T-helper 1 cell treated with Interleukin-12 subunit alpha and Interleukin-12 subunit beta and Interleukin-4 antibody, amounts not matched to agents 30 μg/mL and 1 μg/mL, for 36 hours (primary cell): ENCODE results near the gene KLF3.
A peak's percentile ranks its signal among the peaks of the same experiment; 100 is the strongest.
"Not testable (repeated sequence)": the region's sequence is repeated elsewhere in the genome, so short reads cannot be mapped to it uniquely, and the experiment has no call there.

Experiments used
- H3K27ac Mint-ChIP-seq: one replicate; pipeline ENCODE4 v1.8.0; 2021; ENCODE audit warnings: mild to moderate bottlenecking, mixed read lengths
- H3K27me3 Mint-ChIP-seq: one replicate; pipeline ENCODE4 v1.8.0; 2021; ENCODE audit warnings: low read depth, mixed read lengths
- H3K36me3 Mint-ChIP-seq: one replicate; pipeline ENCODE4 v1.8.0; 2021; ENCODE audit warnings: low read depth, mixed read lengths
- H3K4me1 Mint-ChIP-seq: one replicate; pipeline ENCODE4 v1.8.0; 2021; ENCODE audit warnings: low read depth, mixed read lengths
- H3K4me3 Mint-ChIP-seq: one replicate; pipeline ENCODE4 v1.8.0; 2021; ENCODE audit warnings: mild to moderate bottlenecking, moderate library complexity, mixed read lengths
- H3K9me3 Mint-ChIP-seq: one replicate; pipeline ENCODE4 v1.8.0; 2021; ENCODE audit warnings: mixed read lengths

Gene KLF3

DNA sequence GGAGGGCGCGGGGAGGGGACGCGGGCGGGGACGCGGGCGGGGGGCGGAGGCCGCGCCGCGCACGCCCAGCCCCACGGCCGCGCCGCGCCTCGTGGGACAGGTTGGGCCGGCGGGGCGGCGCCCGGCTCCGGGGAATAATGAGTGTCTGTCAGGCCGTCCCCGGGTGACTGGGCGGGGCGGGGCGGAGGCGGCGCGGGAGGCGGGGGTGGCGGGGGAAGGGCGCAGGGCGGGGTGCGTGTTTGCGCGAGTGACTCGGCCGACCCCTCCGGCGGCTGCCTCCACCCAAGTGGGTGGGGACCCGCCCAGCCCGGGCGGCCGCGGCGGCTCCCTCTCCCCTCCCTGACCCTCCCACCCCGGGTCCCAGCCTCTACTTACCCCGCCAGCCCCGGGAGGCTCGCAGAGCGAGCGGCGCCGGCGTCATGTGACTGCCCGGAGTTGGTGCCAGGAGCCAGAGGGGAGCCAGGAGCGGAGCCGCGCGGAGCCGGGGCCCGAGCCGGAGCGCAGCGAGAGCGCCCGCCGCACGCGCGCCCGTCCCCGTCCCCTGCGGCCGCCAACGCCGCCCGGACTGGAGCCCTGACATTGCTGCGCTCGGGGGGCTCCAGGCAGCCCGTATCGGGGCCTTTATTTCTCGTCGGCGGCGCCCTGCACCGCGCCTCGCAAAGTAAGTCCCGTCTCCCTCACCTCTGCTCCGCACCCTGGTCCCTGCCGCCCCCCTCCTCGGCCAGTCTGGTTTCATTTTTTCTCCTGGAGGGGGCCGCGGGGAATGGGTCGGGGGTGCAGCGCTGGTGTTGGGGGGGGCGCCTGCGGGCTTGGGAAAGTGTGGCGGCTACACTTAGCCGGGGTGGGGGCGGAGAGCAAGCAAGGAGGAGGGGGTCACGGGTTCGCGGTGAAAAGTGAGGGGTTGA lies at the start of gene KLF3:
KLF3 (plus strand) TSS at position 399 of the 905 bp plus-strand sequence. CDS start 16,427 bp downstream, outside the sequence.
- peak within 1 kb of the TSS; percentile 78 for H3K27ac Mint-ChIP-seq
- H3K9me3 Mint-ChIP-seq: peaks cover 6% of the 10 kb centered on the region
- H3K36me3 Mint-ChIP-seq: peaks cover 16% of the 10 kb centered on the region
- H3K4me1 Mint-ChIP-seq: peaks cover 42% of the 10 kb centered on the region
- peaks cover 31% of the 10 kb centered on the region for H3K27me3 Mint-ChIP-seq
- peak within 1 kb of the TSS; percentile 91 for H3K4me3 Mint-ChIP-seq

DNA sequence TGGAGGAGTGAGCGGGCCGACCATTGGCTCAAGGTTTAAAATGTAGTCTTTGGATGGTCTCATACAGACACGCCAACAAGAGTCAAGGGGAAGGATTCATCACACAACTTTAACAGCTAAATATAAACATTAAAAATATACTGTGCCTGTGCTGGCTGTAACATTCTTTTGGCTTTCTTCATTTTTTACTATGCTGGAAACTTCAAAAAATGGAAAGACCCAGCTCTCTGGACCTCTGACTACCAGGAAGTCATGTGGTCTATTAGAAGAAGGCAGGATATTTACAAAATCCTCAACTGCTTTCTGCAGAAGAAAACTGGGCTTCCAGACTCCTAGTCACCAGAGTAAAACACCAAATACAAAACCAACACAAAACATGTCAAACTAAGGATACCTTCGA lies 49.8 kb upstream of the KLF3 start:
- Mint-ChIP-seq H3K27me3 (peaks cover 3% of the 10 kb centered on the region), H3K27ac (no peak overlapping the region)

DNA sequence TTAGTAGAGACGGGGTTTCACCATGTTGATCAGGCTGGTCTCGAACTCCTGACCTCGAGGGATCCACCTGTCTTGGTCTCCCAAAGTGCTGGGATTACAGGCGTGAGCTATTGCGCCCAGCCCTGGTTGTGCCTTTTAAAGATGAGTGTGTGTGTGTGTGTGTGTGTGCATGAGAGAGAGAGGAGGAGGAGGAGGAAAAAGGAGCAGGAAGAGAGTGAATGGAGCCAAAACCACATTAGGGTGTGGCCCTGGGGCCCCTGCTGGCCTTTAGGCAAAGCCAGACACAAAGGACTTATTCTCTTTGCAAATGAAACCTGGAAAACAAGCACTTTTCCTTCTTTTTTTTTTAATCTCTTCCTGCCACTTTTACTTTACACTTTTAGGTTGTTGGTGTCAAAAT lies 48.2 kb upstream of the KLF3 start:
- H3K4me3 Mint-ChIP-seq: no peak overlapping the region
- H3K27ac Mint-ChIP-seq: no peak overlapping the region
- peaks cover 2% of the 10 kb centered on the region for H3K36me3 Mint-ChIP-seq
- peaks cover 14% of the 10 kb centered on the region for H3K4me1 Mint-ChIP-seq
- peaks cover 3% of the 10 kb centered on the region for H3K27me3 Mint-ChIP-seq
- H3K9me3 Mint-ChIP-seq: peaks cover 3% of the 10 kb centered on the region

More for the DNA sequence above, 49.8 kb upstream of the KLF3 start:
- Mint-ChIP-seq H3K4me1 (peaks cover 18% of the 10 kb centered on the region), H3K4me3 (no peak overlapping the region), H3K36me3 (peaks cover 4% of the 10 kb centered on the region), H3K9me3 (peaks cover 3% of the 10 kb centered on the region)

DNA sequence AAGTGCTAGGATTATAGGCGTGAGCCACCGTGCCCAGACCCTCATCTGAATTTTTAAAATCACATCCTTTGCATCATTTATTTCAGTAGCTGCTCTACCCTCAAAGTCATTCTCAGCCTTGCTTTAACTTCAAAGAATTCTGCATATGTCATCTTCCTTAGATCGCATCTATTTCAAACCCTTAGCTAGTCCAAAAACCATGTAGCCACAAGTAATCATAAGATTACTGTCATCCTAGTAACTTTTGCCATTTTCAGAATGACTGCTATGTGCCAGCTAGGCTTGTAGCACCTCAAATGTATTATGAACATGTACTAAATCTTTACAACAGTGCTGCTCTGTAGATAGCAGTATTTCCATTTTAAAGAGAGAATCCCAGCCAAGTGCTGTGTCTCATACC lies 45.5 kb upstream of the KLF3 start:
- Mint-ChIP-seq H3K27me3 (peaks cover 3% of the 10 kb centered on the region), H3K36me3 (peaks cover 2% of the 10 kb centered on the region), H3K27ac (no peak overlapping the region), H3K9me3 (peaks cover 3% of the 10 kb centered on the region), H3K4me1 (peaks cover 12% of the 10 kb centered on the region), H3K4me3 (no peak overlapping the region)

DNA sequence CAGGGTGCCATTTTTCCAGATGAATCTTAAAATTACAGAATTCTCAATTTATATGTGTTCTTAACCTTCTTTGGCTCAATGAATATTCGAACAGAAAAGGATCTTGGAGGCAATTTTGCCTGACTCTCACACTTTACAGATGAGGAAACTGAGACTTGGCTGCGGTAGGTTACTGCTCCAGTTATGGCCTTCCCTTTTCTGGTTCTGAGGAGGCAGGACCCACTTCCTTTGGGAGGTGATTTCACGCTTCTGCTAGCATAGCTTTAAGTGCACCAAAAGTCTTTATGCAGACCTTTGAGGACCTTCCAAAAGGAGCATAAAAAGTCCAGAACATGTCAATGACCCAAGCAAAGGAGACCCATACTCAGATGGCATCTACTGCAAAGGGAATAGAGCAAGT lies 44.7 kb upstream of the KLF3 start:
- no peak overlapping the region for H3K4me3 Mint-ChIP-seq
- H3K9me3 Mint-ChIP-seq: peaks cover 3% of the 10 kb centered on the region
- H3K27ac Mint-ChIP-seq: no peak overlapping the region
- peaks cover 3% of the 10 kb centered on the region for H3K27me3 Mint-ChIP-seq
- H3K4me1 Mint-ChIP-seq: peaks cover 9% of the 10 kb centered on the region
- peaks cover 2% of the 10 kb centered on the region for H3K36me3 Mint-ChIP-seq

DNA sequence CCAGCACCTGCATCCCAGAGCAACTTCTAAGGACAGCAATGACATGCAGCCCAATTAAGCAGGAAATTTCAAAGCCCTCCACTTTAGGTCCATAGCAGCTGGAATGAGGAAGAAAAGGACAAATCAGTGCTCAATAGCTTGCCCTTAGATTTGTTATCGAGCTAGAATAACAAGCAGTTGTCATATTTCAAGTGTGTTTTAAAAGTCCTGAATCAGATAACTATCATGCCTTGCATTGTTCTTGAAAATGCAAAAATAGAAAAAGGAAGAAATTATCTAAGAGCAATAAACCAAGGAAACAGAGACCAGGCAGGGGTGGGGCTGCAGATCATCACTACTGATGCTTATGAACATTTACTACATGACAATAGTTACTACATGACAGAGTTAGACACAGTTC lies 43.9 kb upstream of the KLF3 start:
- Mint-ChIP-seq H3K9me3 (peaks cover 3% of the 10 kb centered on the region), H3K4me1 (peaks cover 7% of the 10 kb centered on the region), H3K4me3 (no peak overlapping the region), H3K27me3 (peaks cover 3% of the 10 kb centered on the region), H3K27ac (no peak overlapping the region), H3K36me3 (peaks cover 2% of the 10 kb centered on the region)

DNA sequence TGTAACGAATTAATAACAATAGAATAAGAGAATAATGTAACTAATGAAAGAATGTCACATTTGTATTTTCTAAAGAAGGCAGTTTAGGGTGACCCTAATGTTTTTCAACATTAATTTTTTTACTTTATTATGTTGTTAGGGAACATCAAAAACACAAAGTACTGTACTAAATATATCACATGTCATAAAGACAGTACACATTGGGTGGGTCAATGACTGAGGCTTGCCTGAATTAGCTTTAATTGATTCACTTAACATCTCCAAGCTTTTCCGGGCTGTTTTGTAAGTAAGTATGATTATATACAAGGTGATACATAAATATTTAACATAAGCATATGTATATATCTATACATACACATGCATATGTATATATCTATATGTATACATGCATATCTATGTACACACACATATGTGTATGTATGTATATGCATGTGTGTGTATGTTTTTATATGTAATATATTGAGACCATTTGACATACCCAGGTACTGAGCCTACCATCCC lies 43.4 kb upstream of the KLF3 start:
- no peak overlapping the region for H3K4me3 Mint-ChIP-seq
- H3K9me3 Mint-ChIP-seq: peaks cover 3% of the 10 kb centered on the region
- H3K4me1 Mint-ChIP-seq: peaks cover 10% of the 10 kb centered on the region
- H3K36me3 Mint-ChIP-seq: peaks cover 2% of the 10 kb centered on the region
- peaks cover 3% of the 10 kb centered on the region for H3K27me3 Mint-ChIP-seq
- H3K27ac Mint-ChIP-seq: no peak overlapping the region

DNA sequence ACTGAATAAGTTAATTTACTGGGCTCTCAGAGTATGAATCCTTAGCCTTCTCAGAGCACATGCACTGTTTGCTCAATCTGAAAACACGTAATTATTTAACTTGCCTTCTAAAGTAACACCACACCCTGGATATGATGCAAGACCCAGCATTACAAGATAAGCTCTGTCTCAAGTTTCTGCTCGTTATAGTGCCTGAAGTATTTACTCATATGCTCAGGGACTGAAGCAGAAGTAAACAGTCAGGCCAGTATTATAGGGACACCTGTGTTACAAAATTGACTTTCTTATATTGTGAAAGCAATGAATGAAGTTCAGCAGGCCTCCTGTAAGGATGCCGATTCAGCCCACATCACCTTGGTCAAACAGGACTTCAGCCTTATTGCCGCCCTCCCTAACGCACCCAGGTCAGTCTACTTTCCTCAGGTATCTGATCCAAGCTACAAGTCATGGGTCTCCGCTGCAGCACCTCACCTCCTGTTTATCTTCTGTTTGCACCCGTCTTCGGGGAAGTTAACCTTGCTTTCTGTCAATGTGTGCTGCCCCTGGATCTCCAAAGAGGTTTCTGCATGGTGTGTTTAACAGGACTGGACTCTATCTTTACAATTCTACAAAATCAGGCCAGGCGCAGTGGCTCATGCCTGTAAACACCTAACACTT lies 42.8 kb upstream of the KLF3 start:
- Mint-ChIP-seq H3K27me3 (peaks cover 3% of the 10 kb centered on the region), H3K27ac (no peak overlapping the region), H3K9me3 (peaks cover 3% of the 10 kb centered on the region), H3K4me3 (no peak overlapping the region), H3K36me3 (peaks cover 2% of the 10 kb centered on the region), H3K4me1 (peaks cover 10% of the 10 kb centered on the region)

DNA sequence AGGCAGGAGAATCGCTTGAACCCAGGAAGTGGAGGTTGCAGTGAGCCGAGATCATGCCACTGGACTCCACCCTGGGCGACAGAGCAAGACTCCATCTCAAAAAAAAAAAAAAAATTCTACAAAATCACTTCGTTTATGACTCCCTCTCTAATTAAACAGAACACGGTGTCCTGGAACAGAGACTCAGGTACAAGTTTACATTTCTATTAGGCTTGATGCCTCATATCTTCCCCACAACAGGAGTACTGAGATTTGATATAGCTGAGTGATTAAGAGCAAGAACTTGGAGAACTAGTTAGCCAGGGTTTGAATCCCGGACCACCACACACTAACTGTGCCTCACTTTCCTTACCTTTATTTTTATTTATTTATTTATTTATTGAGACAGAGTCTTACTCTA lies 42.2 kb upstream of the KLF3 start:
- Mint-ChIP-seq H3K27me3 (peaks cover 3% of the 10 kb centered on the region), H3K4me3 (no peak overlapping the region), H3K36me3 (peaks cover 2% of the 10 kb centered on the region), H3K9me3 (peaks cover 3% of the 10 kb centered on the region), H3K27ac (no peak overlapping the region), H3K4me1 (peaks cover 10% of the 10 kb centered on the region)

DNA sequence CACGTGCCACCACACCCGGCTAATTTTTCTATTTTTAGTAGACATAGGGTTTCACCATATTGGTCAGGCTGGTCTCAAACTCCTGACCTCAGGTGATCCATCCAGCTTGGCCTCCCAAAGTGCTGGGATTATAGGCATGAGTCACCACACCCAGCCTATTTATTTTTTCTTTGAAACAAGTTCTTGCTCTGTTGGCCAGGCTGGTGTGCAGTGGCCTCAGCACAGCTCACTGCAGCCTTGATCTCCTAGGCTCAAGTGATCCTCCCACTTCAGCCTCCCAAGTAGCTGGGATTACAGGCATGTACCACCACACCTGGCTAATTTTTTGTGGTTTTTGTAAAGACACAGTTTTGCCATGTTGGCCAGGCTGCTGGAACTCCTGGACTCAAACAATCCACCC lies 41.7 kb upstream of the KLF3 start:
- H3K27me3 Mint-ChIP-seq, H3K4me1 Mint-ChIP-seq, H3K27ac Mint-ChIP-seq, H3K36me3 Mint-ChIP-seq, H3K4me3 Mint-ChIP-seq, H3K9me3 Mint-ChIP-seq: not testable (repeated sequence)

DNA sequence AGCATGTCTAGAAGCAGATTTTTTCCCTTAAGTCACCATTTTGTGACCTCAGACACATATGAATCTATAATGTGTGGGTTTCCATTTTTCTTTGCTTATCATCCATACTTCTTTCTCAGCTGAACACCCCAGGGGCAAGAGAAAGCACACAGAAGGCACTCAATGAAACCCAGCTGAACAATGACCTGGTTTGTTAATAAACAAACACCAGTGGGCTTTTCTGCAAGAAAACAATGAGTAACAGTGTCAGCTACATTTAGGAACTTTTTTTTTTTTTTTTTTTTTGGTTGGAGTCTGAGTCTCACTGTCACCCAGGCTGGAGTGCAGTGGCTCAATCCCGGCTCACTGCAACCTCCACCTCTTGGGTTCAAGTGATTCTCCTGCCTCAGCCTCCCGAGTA lies 40.7 kb upstream of the KLF3 start:
- no peaks in the 10 kb centered on the region for H3K27me3 Mint-ChIP-seq
- peaks cover 2% of the 10 kb centered on the region for H3K36me3 Mint-ChIP-seq
- H3K27ac Mint-ChIP-seq: no peak overlapping the region
- H3K4me1 Mint-ChIP-seq: peaks cover 9% of the 10 kb centered on the region
- H3K4me3 Mint-ChIP-seq: no peak overlapping the region
- peaks cover 3% of the 10 kb centered on the region for H3K9me3 Mint-ChIP-seq

DNA sequence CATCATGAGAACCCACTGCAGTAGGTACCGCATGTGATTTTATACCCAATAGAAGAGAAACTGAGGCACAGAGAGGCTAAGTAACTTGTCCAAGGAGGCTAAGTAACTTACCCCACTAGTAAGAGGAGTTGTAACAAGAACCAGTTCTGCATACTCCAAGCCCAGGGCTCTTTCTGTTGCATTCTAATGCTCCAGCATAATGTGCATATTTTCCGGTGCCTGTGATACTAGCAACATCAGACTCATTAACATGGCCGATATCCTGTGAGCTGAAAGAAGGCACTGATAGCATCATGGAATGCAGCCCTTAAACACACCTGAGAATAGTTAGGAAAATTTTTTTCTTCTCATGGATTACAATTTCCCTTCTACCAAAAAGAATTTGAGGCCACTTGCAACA lies 39.7 kb upstream of the KLF3 start:
- Mint-ChIP-seq H3K4me3 (no peak overlapping the region), H3K9me3 (no peaks in the 10 kb centered on the region), H3K36me3 (no peaks in the 10 kb centered on the region), H3K4me1 (peaks cover 5% of the 10 kb centered on the region), H3K27me3 (no peaks in the 10 kb centered on the region), H3K27ac (no peak overlapping the region)

DNA sequence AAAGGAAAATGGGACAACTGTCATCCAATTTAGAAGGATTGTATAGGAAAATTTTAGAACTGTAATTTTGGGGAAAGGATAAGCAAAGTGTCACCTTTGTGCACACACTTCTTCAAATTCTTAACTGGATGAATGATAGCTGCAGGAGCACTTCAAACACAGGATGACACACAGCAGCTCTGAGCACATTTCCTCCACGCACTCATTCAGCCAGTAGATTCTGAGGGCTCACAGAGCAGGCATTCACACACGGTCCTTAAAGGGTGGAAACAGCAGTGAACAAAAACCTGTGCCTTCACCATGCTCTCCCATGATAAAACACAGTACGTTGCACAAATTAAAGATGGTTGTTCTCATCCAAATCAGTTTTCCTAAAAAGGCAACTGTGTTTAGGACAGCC lies 38.5 kb upstream of the KLF3 start:
- H3K27me3 Mint-ChIP-seq: no peaks in the 10 kb centered on the region
- H3K9me3 Mint-ChIP-seq: no peaks in the 10 kb centered on the region
- peaks cover 5% of the 10 kb centered on the region for H3K4me1 Mint-ChIP-seq
- no peak overlapping the region for H3K4me3 Mint-ChIP-seq
- H3K36me3 Mint-ChIP-seq: no peaks in the 10 kb centered on the region
- no peak overlapping the region for H3K27ac Mint-ChIP-seq

DNA sequence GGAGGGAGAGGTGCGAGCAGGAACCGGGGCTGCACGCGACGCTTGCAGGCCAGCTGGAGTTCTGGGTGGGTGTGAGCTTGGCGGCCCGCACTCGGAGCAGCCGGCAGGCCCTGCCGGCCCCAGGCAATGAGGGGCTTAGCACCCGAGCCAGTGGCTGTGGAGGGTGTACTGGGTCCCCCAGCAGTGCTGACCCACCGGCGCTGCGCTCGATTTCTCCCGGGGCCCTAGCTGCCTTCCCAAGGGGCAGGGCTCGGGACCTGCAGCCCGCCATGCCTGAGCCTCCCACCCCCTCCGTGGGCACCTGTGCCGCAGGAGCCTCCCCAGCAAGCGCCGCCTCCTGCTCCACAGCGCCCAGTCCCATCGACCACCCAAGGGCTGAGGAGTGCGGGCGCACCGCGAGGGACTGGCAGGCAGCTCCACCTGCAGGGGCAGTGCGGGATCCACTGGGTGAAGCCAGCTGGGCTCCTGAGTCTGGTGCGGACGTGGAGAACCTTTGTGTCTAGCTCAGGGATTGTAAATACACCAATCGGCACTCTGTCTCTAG lies 37.0 kb upstream of the KLF3 start:
- not testable (repeated sequence) for H3K4me3 Mint-ChIP-seq, H3K36me3 Mint-ChIP-seq, H3K9me3 Mint-ChIP-seq, H3K27me3 Mint-ChIP-seq, H3K27ac Mint-ChIP-seq, H3K4me1 Mint-ChIP-seq

DNA sequence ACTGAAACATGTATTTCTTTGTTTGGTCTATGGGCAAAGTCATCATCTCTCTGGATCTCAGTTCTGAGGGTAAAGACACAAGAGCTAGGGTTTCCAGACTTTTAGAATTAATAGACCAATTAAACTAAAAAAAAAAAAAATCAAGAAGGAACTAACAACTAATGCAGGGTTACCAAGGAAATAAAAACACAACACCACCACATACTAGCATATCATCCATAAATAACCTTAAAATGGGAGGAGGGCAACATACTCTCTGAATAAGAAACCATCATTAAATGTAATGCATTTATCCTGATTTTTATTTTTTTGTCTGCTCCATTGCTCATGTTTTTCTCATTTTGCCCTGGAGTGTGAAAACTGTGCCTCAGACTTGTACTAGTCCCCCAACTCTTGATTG lies 33.5 kb upstream of the KLF3 start:
- H3K9me3 Mint-ChIP-seq: no peaks in the 10 kb centered on the region
- H3K36me3 Mint-ChIP-seq: no peaks in the 10 kb centered on the region
- no peak overlapping the region for H3K27ac Mint-ChIP-seq
- H3K27me3 Mint-ChIP-seq: no peaks in the 10 kb centered on the region
- H3K4me3 Mint-ChIP-seq: no peak overlapping the region
- peaks cover 2% of the 10 kb centered on the region for H3K4me1 Mint-ChIP-seq
